ENCODE data around the gene TCP11. TPM values are rescaled to one million over a fixed set of nuclear protein-coding genes. Genes with fewer than 3 reads are reported as not detected.

TCP11 gene
- total RNA-seq, 1 donor from 2014 or later: not detected

GRCh38 chr6:35173044-35173426 lies 31.9 kb upstream of the TCP11 start:
- Histone ChIP-seq H3K27me3 (ENCODE audit: low read depth) (no peaks in the 10 kb centered on the region), H3K4me1 (peaks cover 6% of the 10 kb centered on the region), H3K4me3 (no peak overlapping the region), H3K36me3 (no peaks in the 10 kb centered on the region), H3K27ac (no peak overlapping the region), H3K9me3 (no peaks in the 10 kb centered on the region)
- DNase-seq: no peak
- no peak for ATAC-seq
- intact Hi-C loops (cut with DNase I): no loop called here
- no peak for TF ChIP-seq CTCF (IDR thresholded peaks at IDR 0.05)

- H3K36me3 ChIP-seq: no peaks in the 10 kb centered on the region
- H3K9me3 ChIP-seq: no peaks in the 10 kb centered on the region
- H3K27ac ChIP-seq: no peak overlapping the region
- intact Hi-C loops (cut with DNase I): no loop called here
- H3K4me1 ChIP-seq: peaks cover 16% of the 10 kb centered on the region
- no peak for ATAC-seq
- no peak for TF ChIP-seq CTCF (IDR thresholded peaks at IDR 0.05)
- H3K27me3 ChIP-seq (ENCODE audit: low read depth): no peaks in the 10 kb centered on the region
- no peak overlapping the region for H3K4me3 ChIP-seq
- no peak for DNase-seq
These were observed 29.8 kb upstream of the TCP11 start for GRCh38 chr6:35170891-35171290.

GRCh38 chr6:35170166-35170565 lies 29.0 kb upstream of the TCP11 start:
- no peak for DNase-seq

GRCh38 chr6:35168461-35168861 lies 27.3 kb upstream of the TCP11 start:
- DNase-seq (no peak), ATAC-seq (no peak)
- no peak overlapping the region for H3K27ac ChIP-seq

More at GRCh38 chr6:35170166-35170565, 29.0 kb upstream of the TCP11 start:
- no peaks in the 10 kb centered on the region for H3K36me3 ChIP-seq
- H3K4me3 ChIP-seq: no peak overlapping the region
- no peaks in the 10 kb centered on the region for H3K27me3 ChIP-seq (ENCODE audit: low read depth)
- H3K9me3 ChIP-seq: no peaks in the 10 kb centered on the region
- H3K27ac ChIP-seq: no peak overlapping the region
- no peak for ATAC-seq
- TF ChIP-seq CTCF (IDR thresholded peaks at IDR 0.05): no peak
- peaks cover 18% of the 10 kb centered on the region for H3K4me1 ChIP-seq
- intact Hi-C loops (cut with DNase I): no loop called here

GRCh38 chr6:35167505-35167904 lies 26.4 kb upstream of the TCP11 start:
- H3K27ac ChIP-seq: no peak overlapping the region
- no peaks in the 10 kb centered on the region for H3K27me3 ChIP-seq (ENCODE audit: low read depth)
- H3K9me3 ChIP-seq: no peaks in the 10 kb centered on the region
- DNase-seq: no peak
- peaks cover 18% of the 10 kb centered on the region for H3K4me1 ChIP-seq
- intact Hi-C loops (cut with DNase I): no loop called here
- no peak for TF ChIP-seq CTCF (IDR thresholded peaks at IDR 0.05)
- no peak overlapping the region for H3K4me3 ChIP-seq
- no peaks in the 10 kb centered on the region for H3K36me3 ChIP-seq
- ATAC-seq: no peak

More at GRCh38 chr6:35168461-35168861, 27.3 kb upstream of the TCP11 start:
- intact Hi-C loops (cut with DNase I): no loop called here
- Histone ChIP-seq H3K27me3 (ENCODE audit: low read depth) (no peaks in the 10 kb centered on the region), H3K9me3 (no peaks in the 10 kb centered on the region), H3K4me3 (no peak overlapping the region), H3K36me3 (no peaks in the 10 kb centered on the region), H3K4me1 (peaks cover 18% of the 10 kb centered on the region)
- TF ChIP-seq CTCF (IDR thresholded peaks at IDR 0.05): no peak

GRCh38 chr6:35166520-35166919 lies 25.4 kb upstream of the TCP11 start:
- ATAC-seq: peak in 1 of 2 donors; percentile 66
- TF ChIP-seq CTCF (IDR thresholded peaks at IDR 0.05): no peak

More at GRCh38 chr6:35166520-35166919, 25.4 kb upstream of the TCP11 start:
- H3K4me3 ChIP-seq: no peak overlapping the region
- intact Hi-C loops (cut with DNase I): no loop called here
- H3K36me3 ChIP-seq: no peaks in the 10 kb centered on the region
- no peak for DNase-seq
- no peaks in the 10 kb centered on the region for H3K9me3 ChIP-seq
- H3K27ac ChIP-seq: no peak overlapping the region
- peaks cover 18% of the 10 kb centered on the region for H3K4me1 ChIP-seq
- no peaks in the 10 kb centered on the region for H3K27me3 ChIP-seq (ENCODE audit: low read depth)
